H54 (cell line): ENCODE data around the gene ATP11A.

ENCODE experiments used
- DNase-seq: peaks from one replicate; pipeline ENCODE4 v3.0.0; 2011; ENCODE audit warnings: low spot score, mixed read lengths; ENCODE audit not compliant: insufficient read length
- FAIRE-seq: peaks from 3 replicates; lab custom pipeline; 2011; peaks lifted over from hg19 to GRCh38; lab: Jason Lieb, UNC
- POLR2A ChIP-seq: IDR thresholded peaks from 2 replicates; pipeline ENCODE4 v1.6.1; 2011; ENCODE audit warnings: low read depth, mild to moderate bottlenecking, low read length

ATP11A gene

DNA sequence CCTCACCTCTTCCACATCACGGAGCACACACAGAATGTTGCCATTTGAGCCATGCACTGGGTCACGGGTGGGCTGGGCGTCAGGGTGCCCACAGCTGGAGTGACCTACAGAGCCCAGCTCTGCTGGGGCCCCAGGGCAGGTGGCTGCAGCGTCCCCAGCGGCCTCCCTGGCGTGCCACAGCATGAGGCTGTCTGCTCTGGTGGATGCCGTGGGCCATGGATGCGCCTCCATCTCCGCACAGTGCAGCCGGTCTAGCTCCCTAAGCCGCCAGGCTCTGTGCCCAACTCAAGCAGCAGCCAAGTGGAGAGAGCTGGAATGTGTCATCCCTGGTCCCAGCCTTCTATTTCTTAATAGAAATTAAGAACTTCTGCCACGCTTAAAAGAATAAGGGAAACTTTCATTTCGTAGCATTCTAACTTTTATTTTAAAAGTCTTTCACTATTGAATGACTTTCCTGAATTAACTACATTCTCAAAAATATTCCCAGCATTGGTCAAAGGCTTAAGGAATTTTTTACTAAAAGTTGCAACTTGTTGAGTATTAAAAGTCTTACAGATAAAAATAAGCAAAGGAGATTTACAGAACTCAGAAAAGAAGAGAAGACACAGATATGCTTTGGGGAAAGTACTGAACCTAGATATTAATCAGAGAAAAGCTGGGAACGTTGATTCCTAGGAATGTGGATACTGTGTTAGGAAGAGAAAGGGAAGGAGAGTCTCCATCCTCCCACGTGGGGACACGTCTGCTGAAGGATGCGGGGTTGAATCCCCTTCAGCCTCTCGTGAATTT lies 59.3 kb downstream of the ATP11A start:
- DNase-seq (no peak), FAIRE-seq (peak; percentile 6)
- TF ChIP-seq POLR2A = no peak

DNA sequence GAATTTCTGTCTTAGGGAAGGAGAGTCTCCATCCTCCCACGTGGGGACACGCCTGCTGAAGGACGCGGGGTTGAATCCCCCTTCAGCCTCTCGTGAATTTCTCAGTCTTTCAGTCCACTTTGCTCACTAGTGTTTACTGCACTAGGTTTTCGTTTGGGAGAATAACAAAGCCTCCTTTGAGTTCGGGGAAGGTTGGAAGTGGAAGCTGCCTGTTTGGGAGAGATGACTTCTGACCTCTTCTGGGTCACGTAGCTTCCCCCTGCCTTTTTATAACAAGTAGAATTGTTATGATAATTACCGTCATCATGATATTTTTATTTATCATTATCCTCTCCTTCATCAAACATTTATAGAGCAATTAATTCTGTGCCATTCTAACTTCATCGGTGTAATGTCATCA lies 60.7 kb downstream of the ATP11A start:
- no peak for TF ChIP-seq POLR2A
- DNase-seq = no peak
- FAIRE-seq = no peak

- FAIRE-seq (no peak), DNase-seq (no peak)
- TF ChIP-seq POLR2A = no peak
Measured at GRCh38 chr13:112751617-112752016, 61.8 kb downstream of the ATP11A start.

GRCh38 chr13:112752211-112752610 lies 62.4 kb downstream of the ATP11A start:
- FAIRE-seq = no peak
- DNase-seq = no peak
- TF ChIP-seq POLR2A = no peak

- no peak for TF ChIP-seq POLR2A
- no peak for DNase-seq
- no peak for FAIRE-seq
Measured at GRCh38 chr13:112752711-112753541, 63.1 kb downstream of the ATP11A start.

- no peak for FAIRE-seq
Measured at GRCh38 chr13:112753833-112754232, 64.0 kb downstream of the ATP11A start.

DNA sequence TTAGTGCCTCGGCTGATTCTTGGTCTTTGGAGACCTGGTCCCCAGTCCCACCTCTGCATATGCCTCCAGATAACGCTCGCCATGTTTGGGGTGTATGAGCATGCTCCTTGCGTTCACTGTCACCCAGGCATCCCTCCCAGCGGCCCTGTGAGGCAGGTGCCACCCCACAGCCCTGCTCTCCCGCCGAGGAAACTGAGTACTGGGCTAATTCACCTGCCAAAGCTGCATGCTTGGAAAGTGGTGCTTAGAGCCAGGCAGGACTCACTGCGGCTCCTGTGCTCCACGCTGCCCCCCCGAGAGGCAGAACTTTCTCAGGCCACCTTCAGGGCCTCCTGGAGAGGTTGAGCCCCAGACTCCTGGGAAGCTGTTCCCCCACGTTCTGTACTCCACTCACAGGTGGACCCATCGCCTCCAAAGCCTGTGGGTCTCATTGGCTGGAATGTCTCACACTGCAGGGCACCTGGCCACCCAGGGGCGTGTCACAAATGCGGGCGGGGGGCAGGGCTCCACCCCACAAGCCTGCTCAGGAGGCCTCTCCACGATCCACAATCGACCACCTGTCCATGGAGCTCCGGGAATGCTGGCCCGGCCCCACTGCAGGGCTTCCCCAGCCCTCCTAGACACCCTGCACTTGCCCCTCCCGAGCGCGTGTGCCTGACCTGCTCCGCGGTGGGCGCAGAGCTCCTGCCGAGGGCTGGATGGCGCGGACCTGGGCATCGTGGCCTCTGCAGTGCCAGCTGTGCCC lies 64.6 kb downstream of the ATP11A start:
- FAIRE-seq = no peak
- no peak for TF ChIP-seq POLR2A
- no peak for DNase-seq

More at GRCh38 chr13:112753833-112754232, 64.0 kb downstream of the ATP11A start:
- TF ChIP-seq POLR2A = no peak
- DNase-seq = no peak

DNA sequence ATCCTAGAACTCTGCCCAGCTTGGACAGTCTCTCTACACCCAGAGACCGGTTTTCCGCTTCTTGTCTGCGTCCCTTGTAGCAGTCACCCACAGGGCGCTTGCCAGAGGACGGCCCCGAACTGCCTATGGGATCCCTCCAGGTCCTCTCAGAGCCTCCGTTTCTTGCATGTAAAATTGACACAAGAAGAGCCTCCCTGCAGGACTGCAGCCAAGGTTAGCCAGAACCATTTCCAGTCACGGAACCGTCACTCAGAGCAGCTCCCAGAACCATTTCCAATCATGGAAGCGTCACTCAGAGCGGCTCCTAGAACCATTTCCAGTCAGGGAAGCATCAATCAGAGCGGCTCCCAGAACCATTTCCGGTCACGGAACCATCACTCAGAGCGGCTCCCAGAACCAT lies 65.5 kb downstream of the ATP11A start:
- FAIRE-seq (no peak), DNase-seq (no peak)
- TF ChIP-seq POLR2A = no peak

- DNase-seq (no peak), FAIRE-seq (no peak)
- TF ChIP-seq POLR2A = no peak
Measured at GRCh38 chr13:112756081-112756480, 66.2 kb downstream of the ATP11A start.

DNA sequence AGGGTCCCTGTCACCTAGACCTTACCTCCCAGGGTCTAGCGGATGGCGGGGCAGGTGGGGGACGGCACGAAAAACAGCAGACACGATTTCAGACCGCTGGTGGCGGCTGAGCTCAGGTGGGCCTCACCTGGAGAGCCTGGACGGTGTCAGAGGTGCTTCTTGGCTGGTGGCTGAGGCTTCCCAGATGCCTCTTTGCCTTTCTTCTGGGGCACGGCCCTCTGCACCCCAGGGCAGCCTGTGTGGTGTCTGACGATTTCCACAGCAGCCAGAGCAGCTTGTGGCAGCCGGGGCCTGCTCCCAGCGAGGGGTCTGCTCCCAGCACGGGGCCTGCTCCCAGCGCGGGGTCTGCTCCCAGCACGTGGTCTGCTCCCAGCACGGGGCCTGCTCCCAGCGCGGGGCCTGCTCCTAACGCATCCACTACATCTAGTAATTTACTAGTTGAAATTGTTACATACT lies 66.7 kb downstream of the ATP11A start:
- no peak for FAIRE-seq
- no peak for TF ChIP-seq POLR2A
- DNase-seq = no peak

DNA sequence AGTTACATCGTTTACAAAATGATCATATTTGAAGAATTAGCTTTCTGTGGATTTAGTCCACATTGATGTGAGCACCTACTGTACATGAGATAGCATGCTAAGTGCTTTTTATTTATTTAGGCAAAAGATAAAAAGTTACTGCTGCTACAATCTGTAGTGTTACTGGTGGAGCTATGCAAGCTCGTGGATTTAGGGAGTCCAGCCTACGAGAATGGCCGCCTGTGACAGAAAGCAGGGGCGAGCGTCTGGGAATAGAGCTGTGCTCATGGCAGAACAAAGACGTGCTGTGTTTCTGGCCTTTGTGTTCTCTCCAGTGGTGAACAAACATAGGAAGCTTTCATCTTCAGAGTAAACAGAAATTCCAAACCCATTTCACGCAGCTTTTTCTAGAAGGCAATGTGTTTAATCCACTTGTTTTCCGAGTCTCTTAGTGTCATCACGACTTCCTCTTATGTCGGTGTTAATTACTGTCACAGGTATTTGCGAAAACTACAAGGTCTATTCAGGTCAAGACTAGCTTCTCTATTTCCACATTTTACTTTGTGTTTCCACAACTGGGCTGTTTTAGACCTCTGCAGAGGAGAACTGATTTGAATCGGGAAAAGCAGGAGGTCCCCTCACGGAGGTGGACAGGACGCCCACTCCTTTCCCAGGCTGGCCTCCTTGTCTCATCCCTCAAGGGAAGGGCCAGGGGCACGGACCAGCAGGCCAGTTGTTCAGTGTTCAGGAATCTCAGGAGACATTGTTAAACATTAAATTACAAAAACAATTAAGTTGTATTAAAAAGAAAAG lies 67.3 kb downstream of the ATP11A start:
- no peak for DNase-seq
- no peak for FAIRE-seq
- no peak for TF ChIP-seq POLR2A

DNA sequence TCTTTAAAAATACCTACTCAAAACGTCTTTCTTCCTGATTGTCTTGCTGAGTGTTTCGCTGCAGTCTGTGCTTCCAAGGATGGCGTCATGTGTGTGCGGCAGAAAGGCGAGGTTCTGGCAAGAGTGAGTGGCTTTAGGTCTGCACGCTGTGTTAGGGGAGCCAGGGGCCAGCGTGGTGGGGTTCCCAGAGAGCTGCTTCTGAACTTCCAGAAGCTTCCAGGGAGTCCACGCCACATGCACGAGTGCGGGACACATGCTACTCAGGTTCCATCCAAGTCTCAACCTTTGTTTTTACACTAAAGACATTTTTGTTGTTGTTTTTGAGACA lies 67.9 kb downstream of the ATP11A start:
- no peak for FAIRE-seq
- TF ChIP-seq POLR2A = no peak

GRCh38 chr13:112759053-112759452 lies 69.2 kb downstream of the ATP11A start:
- DNase-seq (no peak), FAIRE-seq (no peak)
- no peak for TF ChIP-seq POLR2A

More for the DNA sequence above, 67.9 kb downstream of the ATP11A start:
- DNase-seq = no peak
